ENCODE data around the gene AGAP1.
"Not testable (repeated sequence)": the region's sequence is repeated elsewhere in the genome, so short reads cannot be mapped to it uniquely, and the experiment has no call there.

Gene AGAP1

GRCh38 chr2:236123716-236124115 is 629.9 kb downstream of the AGAP1 start:
- no peak for DNase-seq

DNA sequence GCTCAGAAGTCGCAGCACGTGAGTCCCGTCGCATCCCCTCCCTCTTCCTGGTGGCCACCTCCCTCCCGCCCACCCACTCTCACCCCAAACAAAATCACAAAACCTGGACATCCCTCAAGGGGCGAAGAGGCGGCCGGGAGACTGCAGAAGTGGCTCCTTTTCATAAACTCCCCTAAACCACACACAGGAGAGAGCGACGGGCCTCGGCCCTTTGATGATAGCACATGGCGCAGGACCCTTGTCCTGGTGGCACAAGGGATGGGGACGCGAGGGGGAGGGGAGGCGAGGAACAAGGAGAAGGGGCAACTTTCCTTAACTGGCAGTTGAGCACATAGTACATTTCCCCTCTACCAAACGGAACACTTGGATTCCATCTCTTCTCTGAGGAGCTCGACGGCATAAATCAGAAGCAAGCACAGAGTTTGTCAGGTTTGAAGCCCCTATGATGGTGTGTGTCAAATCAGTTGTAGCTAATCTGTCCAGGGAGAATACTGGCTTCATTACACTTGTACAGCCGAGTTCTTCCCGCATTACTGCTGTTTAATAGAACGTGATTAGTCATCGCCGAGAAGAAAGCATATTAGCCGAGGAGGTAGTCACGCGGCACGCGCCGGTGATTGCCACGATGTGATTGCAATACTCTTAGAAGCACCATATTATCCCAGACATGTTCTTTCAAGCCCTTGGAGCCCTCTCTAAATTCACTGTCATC is 630.5 kb downstream of the AGAP1 start:
- DNase-seq = no peak

- DNase-seq = no peak
These were observed 631.7 kb downstream of the AGAP1 start for GRCh38 chr2:236125541-236125940.

GRCh38 chr2:236127010-236127409 is 633.2 kb downstream of the AGAP1 start:
- DNase-seq = no peak

GRCh38 chr2:236128321-236128720 is 634.5 kb downstream of the AGAP1 start:
- no peak for DNase-seq

DNA sequence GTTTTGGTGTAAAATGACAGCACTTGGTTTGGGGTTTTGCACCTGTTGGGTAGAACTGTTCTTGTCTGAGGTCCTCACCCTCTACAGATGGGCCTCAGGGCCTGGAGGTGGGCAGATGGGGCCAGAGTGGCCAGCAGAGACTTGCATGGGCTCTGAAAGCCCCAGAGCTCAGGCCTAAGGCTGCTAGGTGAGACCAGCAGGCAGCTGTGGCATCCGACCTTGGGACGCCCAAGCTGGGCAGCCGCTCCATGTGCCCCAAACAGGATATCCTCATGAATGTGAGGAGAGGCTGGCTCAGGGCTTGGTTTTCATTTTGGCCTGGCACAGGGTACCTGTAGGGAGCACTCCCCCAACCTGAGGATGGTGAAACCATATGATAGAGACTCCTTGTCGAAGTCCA is 636.1 kb downstream of the AGAP1 start:
- DNase-seq = no peak

- no peak for DNase-seq
These were observed 636.6 kb downstream of the AGAP1 start for GRCh38 chr2:236130349-236130998.

DNA sequence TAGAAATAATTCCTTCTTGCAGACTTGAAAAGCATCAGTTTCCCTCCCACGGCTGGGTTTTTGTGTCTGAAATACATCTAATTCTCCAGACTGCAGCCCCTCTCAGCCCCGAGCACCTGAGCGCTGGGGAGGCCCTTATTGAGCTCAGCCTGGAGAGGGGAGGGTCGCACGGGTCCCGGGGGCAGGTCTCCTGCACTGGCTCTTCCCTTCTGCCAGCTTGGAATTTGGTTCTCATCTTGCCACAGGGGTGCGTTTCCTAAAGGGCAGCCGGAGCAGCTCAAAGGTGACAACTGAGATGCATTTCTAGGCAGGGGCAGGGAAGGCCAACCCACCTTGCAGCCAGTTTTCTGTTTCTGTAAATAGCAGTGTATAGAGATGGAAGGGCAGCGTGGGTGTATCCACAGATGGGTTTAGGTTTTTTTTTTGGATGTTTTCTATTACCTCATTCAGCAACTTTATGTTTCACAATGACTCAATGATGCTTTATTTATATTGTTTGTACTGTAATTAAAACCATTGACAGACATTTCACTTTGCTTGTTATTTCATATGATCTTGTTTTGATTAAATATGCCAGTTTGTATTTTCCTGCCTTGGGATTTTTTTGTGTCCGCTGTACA is 637.3 kb downstream of the AGAP1 start:
- DNase-seq = no peak

GRCh38 chr2:236133410-236134012 is 639.7 kb downstream of the AGAP1 start:
- DNase-seq = no peak

DNA sequence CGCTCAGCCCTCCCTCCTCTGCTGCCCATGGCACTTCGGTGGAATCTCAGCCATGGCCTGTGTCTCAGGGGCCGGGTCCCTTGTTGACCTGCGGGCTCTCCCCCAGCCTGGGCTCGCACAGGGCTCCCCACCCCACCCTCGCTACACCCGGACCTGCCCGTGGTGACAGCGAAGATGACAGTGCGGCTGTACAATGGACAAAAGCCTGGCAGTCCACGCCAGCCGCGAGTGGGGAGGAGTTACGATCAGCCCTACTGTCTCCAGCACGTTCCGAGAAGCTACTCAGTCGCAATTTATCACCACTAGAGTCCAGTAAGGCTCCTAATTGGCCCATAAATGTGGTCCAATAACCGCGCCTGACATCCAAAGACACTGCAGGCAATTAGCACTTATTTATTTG is 642.7 kb downstream of the AGAP1 start:
- no peak for DNase-seq

DNA sequence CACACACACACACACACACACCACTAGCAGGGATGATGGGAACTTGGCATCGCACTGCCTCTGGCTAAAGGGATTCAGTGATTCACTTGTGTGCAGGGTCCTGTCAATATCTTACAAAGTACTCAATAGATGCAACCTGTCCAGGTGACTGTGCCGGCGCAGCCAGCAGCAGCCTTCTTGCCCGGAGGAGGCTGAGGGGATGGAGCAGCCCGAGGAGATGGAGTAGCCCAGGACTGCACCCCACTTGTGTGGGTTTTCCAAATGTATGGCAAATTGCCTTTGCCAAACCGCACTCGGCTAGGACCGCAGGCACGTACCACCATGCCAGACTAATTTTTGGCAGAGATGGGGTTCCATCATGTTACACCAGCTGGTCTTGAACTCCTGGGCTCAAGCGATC is 643.2 kb downstream of the AGAP1 start:
- DNase-seq = no peak

DNA sequence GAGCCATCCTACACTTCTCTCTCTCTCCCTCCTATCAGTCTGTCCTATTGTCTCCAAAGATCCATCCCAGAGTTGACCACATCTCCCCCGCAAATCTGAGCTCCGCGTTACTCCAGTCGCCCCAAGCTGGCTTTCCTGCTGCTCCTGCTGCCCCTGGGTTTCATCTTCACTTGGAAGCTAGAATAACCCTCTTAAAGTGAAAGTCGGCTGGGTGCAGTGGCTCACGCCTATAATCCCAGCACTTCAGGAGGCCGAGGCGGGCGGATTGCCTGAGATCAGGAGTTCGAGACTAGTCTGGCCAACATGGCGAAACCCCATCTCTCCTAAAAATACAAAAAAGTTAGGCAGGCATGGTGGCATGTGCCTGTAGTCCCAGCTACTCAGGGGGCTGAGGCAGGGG is 647.8 kb downstream of the AGAP1 start:
- not testable (repeated sequence) for DNase-seq

DNA sequence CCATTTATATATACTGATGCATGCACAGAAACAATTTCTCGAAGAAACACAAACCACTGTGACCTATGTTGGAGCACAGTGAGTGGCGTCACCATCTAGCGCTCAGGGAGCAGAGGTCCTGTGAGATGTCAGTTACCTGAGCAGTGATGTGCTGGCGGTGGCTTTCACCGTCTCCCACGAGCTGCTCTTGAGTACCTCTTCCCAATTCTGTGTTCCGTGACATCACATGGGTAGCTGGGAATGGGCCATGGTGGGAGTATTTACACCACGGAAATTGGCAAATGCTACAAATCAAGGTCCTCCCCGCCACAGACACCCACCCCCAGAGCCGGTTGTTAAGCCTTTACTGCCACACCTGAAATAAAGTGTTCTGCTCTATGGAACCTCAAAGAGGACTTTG is 650.0 kb downstream of the AGAP1 start:
- no peak for DNase-seq

- DNase-seq = no peak
These were observed 652.6 kb downstream of the AGAP1 start for GRCh38 chr2:236146436-236146835.

DNA sequence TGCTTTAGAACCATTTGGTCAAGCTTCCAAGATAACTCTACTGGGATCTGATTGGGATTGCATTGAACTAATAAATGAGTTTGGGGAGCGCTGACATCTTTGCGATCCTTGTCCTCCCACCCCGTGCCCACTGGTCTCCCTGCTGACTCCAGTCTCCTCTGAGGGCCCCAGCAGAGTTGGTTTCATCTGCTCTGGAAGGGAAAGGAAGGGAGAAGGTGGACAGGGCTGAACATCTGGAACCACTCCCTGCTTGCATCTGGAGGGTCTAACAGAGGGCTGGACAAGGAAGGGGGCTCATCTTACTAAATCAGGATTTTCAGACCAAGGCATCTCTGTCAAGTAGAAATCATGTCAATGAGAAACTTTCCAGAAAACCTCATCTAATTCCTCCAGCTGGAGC is 661.6 kb downstream of the AGAP1 start:
- no peak for DNase-seq

DNA sequence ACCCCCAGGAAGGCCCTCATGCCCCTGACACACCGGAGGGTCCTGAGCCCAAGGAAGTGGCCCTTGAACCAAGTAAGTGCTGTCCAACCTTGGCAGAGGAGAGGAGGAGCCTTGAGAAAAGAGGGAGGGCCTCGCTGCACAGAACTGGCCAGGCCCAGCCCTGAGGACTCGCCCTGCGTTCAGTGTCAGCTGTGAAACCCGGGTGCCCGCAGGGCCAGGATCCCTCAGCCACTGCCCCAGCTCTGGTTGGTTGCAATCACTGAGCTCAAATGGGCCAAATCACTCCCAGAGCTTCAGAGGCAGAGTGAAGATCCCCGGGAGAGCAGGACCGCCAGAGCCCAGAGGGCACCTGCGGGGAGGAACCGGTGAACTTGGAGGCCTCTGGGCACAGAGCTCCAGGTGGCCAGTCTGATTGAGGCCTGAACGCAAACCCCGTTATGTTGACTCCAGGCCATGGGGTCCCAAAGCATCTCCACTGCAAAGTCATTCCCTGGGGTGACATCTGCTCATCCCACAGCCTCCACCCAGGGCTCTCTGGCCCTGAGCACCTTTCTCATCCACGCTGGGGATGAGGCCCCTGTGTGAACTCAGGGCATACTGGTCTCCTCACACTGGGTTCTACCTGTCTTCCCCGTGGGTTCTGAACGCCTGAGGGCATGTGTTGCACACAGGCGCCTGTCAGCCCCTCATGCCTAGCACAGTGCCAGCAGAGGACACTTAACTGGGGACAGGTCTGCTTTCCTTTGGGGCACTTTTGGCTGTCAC is 662.4 kb downstream of the AGAP1 start:
- no peak for DNase-seq

GRCh38 chr2:236156860-236157194 is 663.0 kb downstream of the AGAP1 start:
- no peak for DNase-seq

DNA sequence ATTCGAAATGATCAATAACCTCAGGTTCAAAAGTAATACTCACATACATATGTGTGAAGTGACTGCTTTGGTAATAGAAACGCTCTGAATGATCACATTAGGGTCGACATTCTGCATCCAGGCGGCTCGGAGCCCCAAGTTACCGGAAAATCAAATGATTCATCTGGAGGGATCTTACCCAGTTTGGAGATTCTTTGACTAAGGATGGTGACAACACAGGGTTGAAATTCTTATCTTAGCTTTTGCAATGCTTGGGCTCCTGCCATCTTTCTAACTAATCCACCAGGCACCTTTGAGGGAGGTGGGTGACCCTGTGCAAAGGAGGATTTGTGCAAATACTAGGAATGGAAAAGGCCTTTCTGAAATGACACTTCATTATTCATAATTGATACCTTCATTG is 663.5 kb downstream of the AGAP1 start:
- no peak for DNase-seq

- DNase-seq = no peak
These were observed 664.1 kb downstream of the AGAP1 start for GRCh38 chr2:236157815-236158498.

DNA sequence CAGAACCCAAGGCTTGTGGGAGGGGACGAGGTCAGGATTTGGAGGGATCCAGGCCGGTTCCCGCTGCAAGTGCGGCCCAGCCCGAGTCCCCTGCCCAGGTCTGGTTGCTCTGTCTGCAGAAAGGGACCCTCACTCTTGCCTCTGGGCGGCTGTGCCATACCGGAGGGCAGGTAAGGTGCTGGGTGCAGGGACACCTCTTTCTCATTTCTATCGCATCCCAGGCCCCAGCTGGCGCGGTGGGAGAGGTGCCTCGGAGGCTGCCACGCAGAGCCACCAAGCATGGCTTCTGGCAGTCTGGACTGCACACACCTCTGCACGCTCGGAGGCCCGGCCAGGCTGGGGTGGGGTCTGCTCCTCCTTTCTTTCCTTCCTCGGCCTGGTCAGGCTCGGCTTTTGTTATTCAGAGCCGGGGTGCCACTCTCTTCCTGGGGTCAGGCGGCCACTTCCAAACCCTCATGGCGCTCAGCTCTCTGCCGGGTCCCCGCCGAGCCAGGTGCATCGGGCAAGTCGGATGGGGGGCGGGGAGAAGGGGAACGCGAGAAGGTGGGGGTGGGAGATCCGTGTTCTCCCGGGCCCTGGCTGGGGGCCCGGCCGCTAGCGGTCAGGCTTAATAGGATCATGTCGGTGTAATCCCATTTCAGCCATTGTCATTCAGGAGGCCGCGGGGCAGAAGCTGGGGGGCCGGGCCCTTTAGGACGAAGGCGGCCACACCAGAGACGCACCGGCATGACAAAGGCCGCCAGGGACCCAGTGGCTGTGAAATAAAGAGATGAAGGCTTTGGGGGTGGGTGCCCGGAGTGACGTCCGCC is 665.3 kb downstream of the AGAP1 start:
- DNase-seq = no peak

DNA sequence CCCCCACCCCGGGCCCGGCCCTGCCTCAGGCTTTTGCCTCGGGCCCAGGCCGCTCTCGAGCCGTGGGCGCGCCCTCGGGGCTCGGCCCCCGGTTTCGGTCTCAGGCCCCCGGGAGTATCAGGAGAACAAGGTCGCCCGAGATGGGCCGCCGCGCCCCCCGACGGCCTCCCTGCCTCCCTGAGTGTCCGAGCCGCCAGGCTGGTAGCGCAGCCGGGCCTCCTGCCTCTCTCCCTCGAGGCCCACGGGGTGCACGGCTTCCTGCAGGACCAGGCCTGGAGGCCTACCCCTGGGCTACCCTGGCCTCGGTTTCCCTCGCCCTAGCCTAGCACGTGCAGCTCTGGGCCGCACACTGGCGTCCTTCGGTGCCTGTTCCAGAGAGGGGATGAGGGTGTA is 665.9 kb downstream of the AGAP1 start:
- DNase-seq = no peak

Data from DMS79 treated with DMSO at 0.1 percent for 48 hours (cell line).